ENCODE data around the gene MPDZ.

DNA sequence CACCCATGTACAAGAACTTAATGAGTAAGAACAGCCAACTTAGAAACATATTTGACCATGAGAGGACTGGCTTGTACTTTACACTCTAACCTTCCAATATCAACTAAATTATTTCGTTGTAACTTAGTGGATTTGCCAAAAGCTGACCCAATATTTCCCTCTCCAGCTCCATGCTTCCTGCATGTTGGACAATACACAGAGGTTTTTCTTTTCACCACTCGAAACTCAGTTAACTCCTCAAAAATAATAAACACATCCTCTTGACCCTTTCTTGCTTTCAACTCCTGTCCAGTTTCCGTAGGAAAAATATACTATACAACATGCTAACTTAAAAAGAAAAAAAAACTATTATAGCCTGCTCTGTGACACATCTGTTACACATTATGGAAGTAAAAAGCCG lies 188.9 kb downstream of the MPDZ start:
- TF ChIP-seq, protein P1, sequence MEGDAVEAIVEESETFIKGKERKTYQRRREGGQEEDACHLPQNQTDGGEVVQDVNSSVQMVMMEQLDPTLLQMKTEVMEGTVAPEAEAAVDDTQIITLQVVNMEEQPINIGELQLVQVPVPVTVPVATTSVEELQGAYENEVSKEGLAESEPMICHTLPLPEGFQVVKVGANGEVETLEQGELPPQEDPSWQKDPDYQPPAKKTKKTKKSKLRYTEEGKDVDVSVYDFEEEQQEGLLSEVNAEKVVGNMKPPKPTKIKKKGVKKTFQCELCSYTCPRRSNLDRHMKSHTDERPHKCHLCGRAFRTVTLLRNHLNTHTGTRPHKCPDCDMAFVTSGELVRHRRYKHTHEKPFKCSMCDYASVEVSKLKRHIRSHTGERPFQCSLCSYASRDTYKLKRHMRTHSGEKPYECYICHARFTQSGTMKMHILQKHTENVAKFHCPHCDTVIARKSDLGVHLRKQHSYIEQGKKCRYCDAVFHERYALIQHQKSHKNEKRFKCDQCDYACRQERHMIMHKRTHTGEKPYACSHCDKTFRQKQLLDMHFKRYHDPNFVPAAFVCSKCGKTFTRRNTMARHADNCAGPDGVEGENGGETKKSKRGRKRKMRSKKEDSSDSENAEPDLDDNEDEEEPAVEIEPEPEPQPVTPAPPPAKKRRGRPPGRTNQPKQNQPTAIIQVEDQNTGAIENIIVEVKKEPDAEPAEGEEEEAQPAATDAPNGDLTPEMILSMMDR (IDR thresholded peaks at IDR 0.05; ENCODE audit: low read length), result no peak
- TF ChIP-seq EZH2 (IDR thresholded peaks at IDR 0.05; ENCODE audit: borderline replicate concordance, low read length), result no peak

Data from OCI-LY1 (cell line).